Fibroblast of the conjunctiva (primary cell): ENCODE measurements around the gene DDI2.
A peak's percentile ranks its signal among the peaks of the same experiment; 100 is the strongest.
"Not testable (repeated sequence)": the region's sequence is repeated elsewhere in the genome, so short reads cannot be mapped to it uniquely, and the experiment has no call there.

Experiments
- DNase-seq: peaks from one replicate; pipeline ENCODE4 v3.0.0-alpha.2; 2010; ENCODE audit warnings: low read depth

DDI2 gene

GRCh38 chr1:15678578-15678977 lies 61.3 kb downstream of the DDI2 start:
- DNase-seq = peak; percentile 20

GRCh38 chr1:15680131-15680530 lies 62.9 kb downstream of the DDI2 start:
- DNase-seq = peak; percentile 50

- DNase-seq = peak; percentile 85
Observed at GRCh38 chr1:15680561-15681348, 63.5 kb downstream of the DDI2 start.

GRCh38 chr1:15681349-15682292 lies 64.4 kb downstream of the DDI2 start:
- no peak for DNase-seq

GRCh38 chr1:15682936-15683341 lies 65.7 kb downstream of the DDI2 start:
- no peak for DNase-seq

- DNase-seq = no peak
Observed at GRCh38 chr1:15683345-15684039, 66.2 kb downstream of the DDI2 start.

- DNase-seq = no peak
Observed at GRCh38 chr1:15684042-15684461, 66.8 kb downstream of the DDI2 start, which contains the start of gene PLEKHM2. TSS of gene PLEKHM2 (plus strand) at chr1:15684320. CDS start at chr1:15684559, 239 bp downstream.

GRCh38 chr1:15684468-15685291 lies 67.4 kb downstream of the DDI2 start:
- no peak for DNase-seq

GRCh38 chr1:15685820-15686219 lies 68.6 kb downstream of the DDI2 start:
- no peak for DNase-seq

- DNase-seq = no peak
Observed at GRCh38 chr1:15687446-15687845, 70.2 kb downstream of the DDI2 start.

- DNase-seq = no peak
Observed at GRCh38 chr1:15690317-15690716, 73.1 kb downstream of the DDI2 start.

- DNase-seq = no peak
Observed at GRCh38 chr1:15691434-15692032, 74.3 kb downstream of the DDI2 start.

GRCh38 chr1:15692121-15692682 lies 74.9 kb downstream of the DDI2 start:
- no peak for DNase-seq

GRCh38 chr1:15693371-15693770 lies 76.1 kb downstream of the DDI2 start:
- no peak for DNase-seq

GRCh38 chr1:15696956-15697521 lies 79.8 kb downstream of the DDI2 start:
- DNase-seq = no peak

GRCh38 chr1:15698201-15698600 lies 80.9 kb downstream of the DDI2 start:
- DNase-seq = no peak

GRCh38 chr1:15699321-15699720 lies 82.1 kb downstream of the DDI2 start:
- DNase-seq = not testable (repeated sequence)

- no peak for DNase-seq
Observed at GRCh38 chr1:15700508-15700907, 83.2 kb downstream of the DDI2 start.

GRCh38 chr1:15701784-15702183 lies 84.5 kb downstream of the DDI2 start:
- no peak for DNase-seq
